IPS DF 19.7 (cell line): ENCODE data around the gene GLYR1.

ENCODE experiments used
- DNase-seq: peaks from one replicate; pipeline ENCODE4 v3.0.0-alpha.2; 2013; ENCODE audit warnings: low read depth, low spot score

GLYR1 gene

GRCh38 chr16:4850211-4850610, 3.1 kb upstream of the GLYR1 start:
- no peak for DNase-seq

- DNase-seq, result no peak
Measured at GRCh38 chr16:4847774-4848587, 893 bp upstream of the GLYR1 start.

GRCh38 chr16:4846503-4846900, 586 bp downstream of the GLYR1 start:
- DNase-seq, result no peak

GRCh38 chr16:4840984-4841383, 6.1 kb downstream of the GLYR1 start:
- no peak for DNase-seq

GRCh38 chr16:4839942-4840341, 7.1 kb downstream of the GLYR1 start:
- DNase-seq, result no peak

GRCh38 chr16:4837733-4838501, 9.2 kb downstream of the GLYR1 start:
- no peak for DNase-seq

GRCh38 chr16:4836727-4837126, 10.4 kb downstream of the GLYR1 start:
- DNase-seq, result no peak

- DNase-seq, result no peak
Measured at GRCh38 chr16:4833584-4833983, 13.5 kb downstream of the GLYR1 start.

GRCh38 chr16:4832698-4833343, 14.3 kb downstream of the GLYR1 start:
- DNase-seq, result no peak

- no peak for DNase-seq
Measured at GRCh38 chr16:4831616-4832015, 15.5 kb downstream of the GLYR1 start.

- DNase-seq, result no peak
Measured at GRCh38 chr16:4830408-4830807, 16.7 kb downstream of the GLYR1 start.

GRCh38 chr16:4828567-4829321, 18.3 kb downstream of the GLYR1 start:
- DNase-seq, result no peak

GRCh38 chr16:4826980-4827379, 20.1 kb downstream of the GLYR1 start:
- no peak for DNase-seq

- no peak for DNase-seq
Measured at GRCh38 chr16:4826526-4826925, 20.6 kb downstream of the GLYR1 start.

GRCh38 chr16:4825196-4825595, 21.9 kb downstream of the GLYR1 start:
- no peak for DNase-seq

- no peak for DNase-seq
Measured at GRCh38 chr16:4820652-4821051, 26.4 kb downstream of the GLYR1 start.

- no peak for DNase-seq
Measured at GRCh38 chr16:4814542-4815173, 32.4 kb downstream of the GLYR1 start.

- DNase-seq, result no peak
Measured at GRCh38 chr16:4814046-4814445, 33.0 kb downstream of the GLYR1 start.

- no peak for DNase-seq
Measured at GRCh38 chr16:4813251-4814003, 33.7 kb downstream of the GLYR1 start.

GRCh38 chr16:4811773-4812172, 35.3 kb downstream of the GLYR1 start:
- no peak for DNase-seq

GRCh38 chr16:4811242-4811641, 35.8 kb downstream of the GLYR1 start:
- no peak for DNase-seq
